NCI-H2029 treated with DMSO at 0.1 percent for 48 hours (cell line): Measurements from ENCODE around the gene IRS2.
A peak's percentile ranks its signal among the peaks of the same experiment; 100 is the strongest.

Experiments used
- DNase-seq: peaks from one replicate; lab custom pipeline; 2025; lab: John Stamatoyannopoulos, UW

IRS2 gene

DNA sequence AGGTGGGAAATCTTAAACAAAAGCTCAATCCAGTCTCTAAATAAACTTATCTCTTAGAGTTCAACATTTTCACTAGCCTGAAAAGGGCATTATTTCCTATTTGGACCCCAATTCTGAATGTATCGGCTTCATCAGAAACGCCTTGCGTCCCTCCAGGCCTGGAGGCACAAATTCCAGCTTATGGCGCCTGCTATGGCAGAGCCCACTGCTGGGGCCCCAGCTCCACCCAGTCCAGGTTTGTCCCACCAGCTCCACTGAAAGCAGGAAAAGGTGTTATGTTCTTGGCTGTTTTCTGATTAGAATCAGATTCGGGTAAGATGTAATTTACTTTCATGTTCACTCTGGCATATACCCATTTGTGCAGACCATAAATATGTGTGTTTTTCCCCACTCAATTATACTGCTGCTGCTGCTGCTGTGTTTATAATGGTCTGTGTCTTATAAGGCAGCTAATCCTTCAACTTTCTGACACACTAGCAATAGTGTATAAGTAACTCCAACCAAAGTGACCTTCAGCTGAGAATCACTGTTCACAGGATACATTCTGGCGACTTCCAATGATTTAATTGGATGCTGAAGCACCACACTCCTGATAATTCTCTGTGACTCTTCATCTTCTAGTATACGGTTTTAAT, 6.4 kb downstream of the IRS2 start:
- no peak for DNase-seq

DNA sequence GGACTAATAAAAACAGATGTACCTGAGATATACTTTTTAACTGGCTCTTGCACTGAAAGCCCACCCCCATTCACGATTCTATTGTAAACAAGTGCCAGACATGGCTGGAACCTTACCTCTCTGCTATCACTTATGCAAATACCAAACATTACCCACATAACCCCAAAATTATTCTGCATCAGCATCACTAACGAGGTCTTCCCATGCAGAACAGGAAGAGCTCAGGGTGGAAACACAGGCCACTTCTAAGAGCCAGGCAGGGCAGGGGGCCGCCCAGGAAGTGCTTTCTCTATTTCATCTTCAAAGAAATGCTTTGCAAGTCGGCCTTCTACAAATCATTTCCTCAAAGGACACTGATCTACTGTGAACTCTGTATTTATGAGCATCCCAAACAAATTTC, 7.3 kb downstream of the IRS2 start:
- no peak for DNase-seq

DNA sequence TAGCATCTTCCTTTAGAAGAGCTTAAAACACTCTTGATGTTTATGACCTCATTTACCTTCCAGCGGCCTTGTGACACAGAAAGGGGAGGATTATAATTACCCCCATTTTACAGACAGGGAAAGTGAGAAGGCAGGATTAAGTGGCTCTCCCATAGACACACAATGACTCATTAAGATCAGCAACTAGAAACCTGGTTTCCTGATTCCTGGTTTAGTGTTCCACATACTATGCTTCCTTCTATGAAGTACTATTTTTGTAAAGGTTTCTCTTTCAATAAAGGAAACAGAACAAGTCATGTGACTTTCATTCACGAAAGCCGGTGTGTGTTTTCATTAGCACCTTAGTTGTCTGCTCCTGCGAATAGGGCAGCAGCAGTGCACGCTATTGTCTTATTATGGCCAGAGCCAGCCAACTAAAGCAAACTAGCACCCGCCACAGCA, 8.3 kb downstream of the IRS2 start:
- peak; percentile 99 for DNase-seq

DNA sequence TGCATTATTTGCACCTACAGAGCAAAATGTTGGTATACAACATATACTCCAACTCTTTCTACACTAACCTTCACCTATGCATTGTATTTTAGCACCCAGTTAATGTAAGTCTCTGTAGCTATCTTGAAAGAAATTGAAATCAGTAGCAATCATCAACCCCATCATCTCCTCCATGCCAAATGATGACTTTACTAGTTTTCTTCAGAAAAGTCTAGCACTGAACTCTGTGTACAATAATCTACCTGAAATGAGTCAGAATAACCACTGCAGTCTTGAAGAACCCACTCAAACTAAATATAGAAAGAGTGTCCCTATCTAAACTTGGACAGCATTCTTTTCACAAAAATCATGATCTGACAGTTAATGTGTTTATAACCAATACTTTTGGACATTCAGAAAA, 9.8 kb downstream of the IRS2 start:
- no peak for DNase-seq

DNA sequence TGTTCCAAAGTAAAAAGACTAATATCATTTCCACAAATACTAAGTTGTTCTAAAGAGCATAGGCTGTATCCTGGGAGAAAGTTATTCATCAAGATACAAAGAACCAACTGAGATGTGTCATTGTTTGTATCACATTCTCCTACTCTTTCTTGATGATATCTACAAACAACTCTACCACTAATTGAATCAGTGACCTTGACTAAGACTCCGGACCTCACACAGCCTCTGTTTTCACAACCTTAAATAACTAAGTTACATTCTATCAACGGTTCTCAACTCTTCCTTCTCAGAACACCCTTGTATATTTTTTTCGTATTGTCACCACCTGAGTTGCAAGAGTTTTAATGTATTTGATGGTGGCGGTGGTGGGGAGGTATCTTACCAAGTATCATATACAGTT, 12.6 kb downstream of the IRS2 start:
- DNase-seq, result no peak

DNA sequence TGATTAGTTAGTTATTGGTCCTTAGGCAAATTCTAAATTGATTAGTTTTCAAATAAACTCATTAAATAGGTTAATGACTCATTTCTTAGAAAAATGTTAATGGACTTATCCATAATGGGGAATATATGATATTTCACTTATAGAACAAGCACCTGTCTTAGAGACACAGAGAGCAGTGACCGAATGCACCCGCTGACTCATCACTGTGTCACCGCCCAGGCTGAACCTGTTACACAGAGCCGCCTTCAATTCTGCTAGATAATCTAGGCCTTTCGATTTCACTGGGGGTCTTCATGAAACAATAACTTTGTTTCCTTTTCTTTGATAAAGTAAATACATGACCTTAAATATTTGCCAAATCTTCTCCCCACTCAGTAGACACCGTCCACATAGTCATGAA, 13.1 kb downstream of the IRS2 start:
- no peak for DNase-seq

DNA sequence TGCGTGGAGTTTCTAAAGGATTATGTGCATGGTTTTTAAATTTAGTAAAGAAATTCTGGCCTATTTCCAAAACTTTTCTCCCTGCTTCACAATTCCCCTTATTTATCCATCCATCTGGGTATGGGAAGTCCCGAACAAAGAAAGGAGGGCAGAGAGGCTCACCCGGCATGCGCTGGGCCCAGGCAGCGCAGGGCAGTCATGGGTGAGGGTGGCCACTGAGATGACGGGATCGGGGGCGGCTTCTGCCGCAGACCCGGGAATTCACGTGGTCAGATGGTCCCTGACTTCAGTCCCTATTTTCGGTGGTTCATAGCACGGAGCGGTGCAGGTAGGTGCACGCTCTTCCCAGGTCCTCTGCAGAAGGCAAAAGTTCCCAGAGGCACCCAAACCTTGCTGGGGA, 14.5 kb downstream of the IRS2 start:
- DNase-seq, result no peak

DNA sequence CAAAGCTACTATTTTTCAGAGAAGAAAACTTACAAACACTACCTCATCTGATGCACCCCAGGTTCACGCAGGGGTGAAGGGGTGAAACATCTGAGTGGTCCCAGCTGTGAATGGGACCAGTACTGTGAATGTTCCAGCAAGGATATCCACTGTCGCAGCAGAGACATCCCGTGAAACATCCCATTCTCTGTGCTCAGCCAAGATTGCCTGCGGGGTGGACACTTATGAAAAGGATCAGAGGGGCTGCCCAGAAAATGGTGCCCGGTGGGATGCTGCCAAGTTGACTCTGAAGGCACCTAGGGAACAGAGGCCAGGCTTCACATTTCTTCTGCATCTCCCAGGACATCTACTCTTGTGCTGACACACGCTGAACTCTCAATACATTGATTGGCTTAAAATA, 15.9 kb downstream of the IRS2 start:
- no peak for DNase-seq

DNA sequence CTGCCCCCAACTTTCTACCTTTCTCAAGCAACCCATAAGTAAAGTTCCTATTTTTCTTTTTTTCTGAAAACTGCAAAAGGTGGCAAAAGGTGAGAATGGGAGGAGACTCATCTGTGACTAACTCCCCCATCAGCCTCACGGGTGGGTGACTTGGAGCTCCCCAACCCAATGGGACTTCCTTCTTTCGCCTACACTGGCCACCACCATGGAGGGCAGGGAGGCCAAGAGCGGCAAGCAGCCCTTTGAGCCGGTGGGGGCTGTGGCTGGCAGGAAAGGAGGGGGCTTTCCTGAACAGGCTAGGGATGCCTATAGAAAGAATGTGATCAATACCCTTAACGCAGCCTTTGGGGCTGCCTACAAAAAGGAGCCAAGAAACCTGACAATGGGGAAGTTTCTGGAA, 16.5 kb downstream of the IRS2 start:
- no peak for DNase-seq

DNA sequence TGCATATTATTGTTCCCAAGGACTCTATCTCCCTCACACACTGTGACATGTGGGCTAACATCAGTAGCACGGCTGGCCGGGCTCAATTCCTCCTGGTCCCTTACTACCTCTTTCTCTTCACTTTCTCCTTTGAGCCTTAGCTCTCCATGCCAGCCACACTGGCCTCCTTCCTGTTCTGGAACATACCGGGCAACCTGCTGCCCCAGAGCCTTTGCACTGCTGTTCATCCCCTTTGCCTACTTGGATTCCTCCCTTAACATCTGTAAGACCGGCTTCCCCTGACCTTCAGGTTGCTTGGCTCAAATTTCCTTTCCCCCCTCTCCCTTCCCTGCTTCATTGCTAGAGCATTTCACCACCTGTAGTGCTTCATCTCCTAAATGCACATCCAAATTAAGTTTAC, 17.1 kb downstream of the IRS2 start:
- no peak for DNase-seq

DNA sequence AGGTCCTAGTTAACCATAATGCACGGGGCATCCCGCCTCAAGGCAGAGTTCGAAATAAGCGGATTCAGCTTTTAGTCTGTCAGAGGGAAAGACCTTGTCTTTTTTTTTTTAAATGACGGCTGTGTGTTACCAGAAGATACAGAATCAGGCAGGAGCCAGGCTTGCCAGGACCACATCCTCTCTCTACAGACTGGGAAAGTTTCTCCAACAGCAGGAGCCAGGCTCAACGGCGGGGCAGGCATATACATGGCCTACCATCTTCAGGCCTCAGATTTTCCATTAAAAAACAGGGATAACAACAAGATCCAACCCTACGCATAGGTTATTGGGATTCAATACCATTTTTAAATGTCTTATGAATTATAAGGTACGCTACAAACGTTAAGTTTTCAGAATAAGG, 17.8 kb downstream of the IRS2 start:
- no peak for DNase-seq

DNA sequence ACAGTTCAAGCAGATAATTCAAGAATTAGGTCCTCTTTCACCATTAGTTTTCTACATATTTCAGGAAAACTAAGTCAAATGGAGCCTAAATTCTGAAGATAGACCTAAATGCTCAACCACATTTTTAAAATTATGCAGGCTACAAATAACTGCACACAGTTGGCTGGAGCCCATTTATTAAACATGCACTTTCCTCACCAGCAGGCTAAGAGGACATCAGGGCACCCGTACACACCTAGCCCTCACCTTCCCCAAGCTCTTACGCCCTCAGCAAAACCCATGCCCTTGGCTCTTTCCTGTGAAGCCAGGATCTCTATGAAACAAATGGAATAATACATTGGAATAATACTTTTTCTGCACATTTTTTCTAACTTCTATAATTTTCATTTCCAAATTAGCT, 18.2 kb downstream of the IRS2 start:
- no peak for DNase-seq

DNA sequence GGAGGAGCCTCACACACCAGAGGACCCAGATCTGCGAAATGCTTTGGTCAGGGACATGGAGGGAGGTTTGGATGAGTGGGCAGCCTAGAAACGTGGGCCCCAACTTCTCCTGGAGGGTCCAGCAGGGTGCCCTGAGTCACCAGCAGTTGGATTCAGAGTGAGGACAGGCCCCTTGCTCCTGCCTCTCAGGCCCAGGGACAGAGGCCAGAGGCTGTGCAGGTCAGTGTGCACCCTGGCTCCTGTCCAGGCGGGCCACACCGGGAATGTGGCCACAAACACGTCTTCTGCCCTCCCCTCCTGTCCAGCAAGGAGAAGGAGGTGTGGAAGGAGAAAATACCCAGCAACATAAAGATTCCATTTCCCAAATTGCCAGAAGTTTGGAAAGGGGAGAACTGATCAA, 19.4 kb downstream of the IRS2 start:
- DNase-seq, result no peak

DNA sequence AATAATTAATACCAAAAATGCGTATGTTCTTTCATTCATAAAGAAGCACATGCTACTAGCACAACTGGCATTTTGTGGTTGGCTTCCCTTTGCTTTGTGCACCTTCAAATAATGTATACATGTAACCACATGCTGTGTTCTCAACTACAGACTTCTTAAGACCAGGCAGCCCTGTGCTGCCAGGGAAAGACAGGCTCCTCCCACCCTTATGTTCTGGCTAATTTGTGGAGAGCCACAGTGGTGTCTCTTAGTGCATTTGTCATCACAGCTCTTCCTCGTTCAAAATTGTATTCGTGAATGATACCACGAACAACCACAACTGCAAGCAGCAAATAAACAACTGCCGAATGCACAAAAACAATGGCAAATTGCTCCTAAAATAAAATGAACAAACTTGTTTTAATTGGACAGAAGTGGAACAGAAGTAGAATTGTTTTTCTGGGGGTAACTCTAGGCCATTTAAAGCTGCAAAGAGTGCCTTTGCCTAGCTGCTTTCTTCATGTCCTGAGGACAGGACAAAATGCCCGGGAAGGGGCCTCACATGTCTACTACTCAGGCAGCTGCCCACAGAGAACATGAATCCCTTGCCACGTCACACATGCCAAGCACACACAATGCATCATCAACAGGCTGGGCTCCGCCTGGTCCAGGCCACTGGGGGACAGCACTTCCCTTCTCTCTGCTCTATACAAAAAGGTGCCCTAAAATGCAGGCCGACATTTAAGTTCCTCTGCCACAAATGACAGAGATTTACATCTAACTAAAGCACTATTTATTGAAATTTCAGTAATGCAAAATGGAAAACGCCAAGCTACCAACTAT, 21.7 kb downstream of the IRS2 start:
- no peak for DNase-seq

DNA sequence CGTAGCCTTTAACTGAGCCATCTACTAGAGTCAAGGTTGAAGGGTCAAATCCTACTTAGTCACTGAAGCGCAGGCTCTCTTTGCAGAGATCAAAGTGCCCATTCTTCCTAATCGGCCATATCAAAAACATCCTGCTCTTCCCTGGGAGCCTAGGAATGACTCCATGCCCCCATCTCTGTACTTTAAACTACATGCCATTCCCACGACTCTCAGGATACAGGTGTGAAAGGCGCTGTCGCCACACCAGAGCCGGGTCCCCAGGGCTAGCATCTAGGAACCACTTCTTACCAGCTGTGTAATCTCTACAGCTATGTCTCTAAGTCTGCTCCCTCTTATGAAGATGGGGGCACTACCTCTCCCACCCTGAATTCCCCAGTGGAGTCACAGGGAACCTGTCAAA, 22.3 kb downstream of the IRS2 start:
- no peak for DNase-seq

DNA sequence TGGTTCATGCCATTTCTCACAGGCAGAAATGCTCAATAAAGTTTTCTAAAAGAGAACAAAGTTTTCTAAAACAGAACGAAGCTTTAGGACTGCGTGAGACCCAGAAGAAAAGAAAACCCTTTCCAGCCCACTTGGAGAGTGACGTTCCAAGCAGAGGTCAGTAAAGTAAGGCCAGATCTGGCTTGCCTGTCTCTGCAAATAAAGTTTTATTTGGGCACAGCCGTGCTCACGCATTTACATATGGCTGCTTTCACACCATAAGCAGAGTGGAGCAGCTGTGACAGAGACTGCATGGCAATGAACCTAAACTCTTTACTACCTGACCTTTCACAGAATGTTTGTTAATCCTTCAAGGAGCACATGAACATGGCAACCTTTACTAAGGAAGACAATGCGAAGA, 23.6 kb downstream of the IRS2 start:
- no peak for DNase-seq

DNA sequence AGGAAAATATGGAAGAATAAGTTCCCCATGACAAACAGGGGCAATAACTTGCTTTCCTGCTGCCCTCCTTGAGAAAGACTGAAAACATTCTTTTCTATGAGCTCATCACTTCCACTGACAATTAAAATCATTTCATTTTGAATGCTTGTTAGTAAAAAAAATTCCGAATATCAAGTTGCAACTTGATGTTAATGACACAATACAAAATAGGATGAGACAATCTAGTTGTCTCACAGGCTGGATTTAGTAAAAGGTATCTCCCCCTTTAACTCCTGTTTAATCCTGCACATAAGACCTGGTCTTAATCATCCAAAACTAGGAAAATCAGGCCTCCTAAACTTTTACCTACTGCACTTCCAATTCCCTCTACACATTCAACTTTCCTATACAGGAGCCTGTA, 24.7 kb downstream of the IRS2 start:
- DNase-seq, result no peak

DNA sequence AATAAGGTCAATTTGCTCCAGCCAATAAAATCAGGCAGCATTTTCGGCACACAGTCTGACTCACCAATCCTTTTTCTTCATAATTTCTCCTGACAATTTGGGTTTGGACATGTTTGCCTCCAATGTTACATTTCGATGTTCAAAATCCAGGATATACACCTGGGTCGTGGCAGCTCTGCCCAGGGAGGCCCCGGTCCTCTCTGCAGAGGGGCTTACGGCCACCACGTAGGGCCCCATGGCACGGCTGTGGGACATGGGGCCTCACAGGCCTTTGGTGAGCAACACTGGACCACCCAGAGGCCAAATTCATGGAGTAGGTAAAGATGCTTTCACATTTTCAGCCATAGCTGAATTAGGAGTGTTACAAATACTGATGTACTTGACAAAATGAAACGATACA, 25.4 kb downstream of the IRS2 start:
- no peak for DNase-seq

DNA sequence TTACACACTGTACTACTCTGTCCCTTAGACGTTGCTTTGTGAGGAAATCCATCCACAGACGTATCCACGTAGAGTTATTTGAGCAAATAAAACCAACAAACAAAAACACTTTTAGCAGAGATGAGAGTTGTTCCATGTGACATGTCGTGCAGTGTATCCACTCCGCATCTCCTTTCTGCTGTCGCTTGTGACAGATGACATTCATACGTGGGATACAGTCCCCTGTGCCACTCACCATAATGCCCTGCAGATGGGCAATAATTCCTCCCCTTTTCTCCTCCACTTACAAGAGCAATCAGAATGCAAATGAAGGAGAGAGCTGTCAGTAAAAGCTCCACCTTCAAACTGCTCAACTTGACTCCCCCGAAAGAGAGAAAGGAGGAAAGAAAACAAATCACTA, 26.0 kb downstream of the IRS2 start:
- DNase-seq, result no peak

DNA sequence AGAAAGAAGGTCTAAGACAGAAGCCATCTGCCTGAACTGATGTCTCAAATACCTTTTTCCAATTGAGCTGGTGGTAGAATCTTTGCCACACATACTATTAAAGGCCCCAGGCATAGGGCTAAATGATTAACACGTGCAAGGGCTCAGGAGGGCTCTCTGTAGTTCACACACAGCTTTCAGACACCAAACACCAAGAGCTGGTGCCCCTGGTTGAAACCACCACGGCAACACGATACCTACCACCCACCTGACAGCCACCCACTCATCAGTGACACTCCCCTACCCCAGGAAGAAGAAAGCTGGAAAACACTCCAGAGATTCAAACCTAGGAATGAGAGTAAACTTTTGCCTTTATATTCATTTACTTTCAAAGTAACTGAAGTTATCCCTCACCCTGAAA, 26.8 kb downstream of the IRS2 start:
- DNase-seq, result no peak

DNA sequence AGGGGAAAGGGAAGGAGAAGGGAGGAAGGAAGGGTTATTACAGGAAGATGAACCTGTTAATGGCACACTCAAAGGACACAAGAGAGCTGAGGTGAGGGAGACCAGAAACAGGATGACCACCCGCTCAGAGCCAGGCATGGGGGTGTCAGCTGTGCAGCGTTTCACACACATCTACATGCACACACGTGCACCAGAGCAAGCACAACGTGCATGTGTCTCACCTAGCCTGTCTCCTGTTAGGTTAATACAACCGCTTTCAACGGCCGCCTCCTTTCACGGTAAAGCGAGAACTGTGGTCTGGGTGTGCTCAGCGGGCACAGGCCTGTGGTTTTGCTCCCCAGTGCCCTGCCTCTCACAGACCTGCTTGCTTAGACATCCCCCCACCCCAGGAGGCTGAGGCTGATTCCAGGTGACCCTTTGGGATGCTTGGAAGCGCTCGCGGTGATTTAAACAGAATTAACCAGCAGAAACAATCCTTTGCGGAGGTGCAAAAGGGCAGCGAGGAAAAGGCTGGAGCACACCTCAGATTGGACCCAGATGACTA, 27.4 kb downstream of the IRS2 start:
- DNase-seq, result no peak

DNA sequence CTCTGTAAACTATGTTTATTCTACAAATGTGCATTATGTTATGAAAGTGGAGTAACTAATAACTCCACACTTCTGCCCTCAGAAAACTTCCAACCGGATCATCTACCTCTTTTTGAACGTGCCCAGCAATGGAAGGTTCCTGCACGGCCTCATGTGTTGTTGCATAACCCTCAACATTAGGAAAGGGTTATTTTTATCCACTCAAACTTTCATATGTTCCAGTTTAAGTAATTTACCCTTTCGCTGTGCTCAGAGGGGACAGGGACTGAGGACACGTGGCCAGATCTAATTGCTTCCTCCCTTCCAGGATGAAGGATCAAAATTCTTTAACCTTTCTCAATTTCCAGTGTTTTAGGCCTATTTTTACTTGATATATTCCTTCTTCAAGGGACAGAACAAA, 29.6 kb downstream of the IRS2 start:
- no peak for DNase-seq

DNA sequence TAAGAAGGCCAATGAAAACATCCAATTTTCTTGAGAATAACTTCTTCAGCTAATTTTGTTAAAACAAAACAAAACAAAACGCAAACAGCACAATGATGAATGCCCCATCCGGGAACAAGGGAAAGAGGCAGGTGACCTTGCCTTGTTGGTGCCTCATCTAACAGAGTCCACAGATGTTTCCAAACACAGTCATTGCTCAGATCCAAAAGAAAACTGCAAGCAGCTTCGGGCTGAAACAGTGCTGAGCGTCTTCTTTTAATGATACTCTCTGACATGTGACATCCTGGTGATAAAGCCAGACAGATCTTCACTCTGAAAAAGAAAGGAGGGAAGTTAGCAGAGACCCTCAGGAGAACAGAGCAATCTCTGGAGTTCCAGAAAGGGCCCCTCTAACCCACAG, 30.4 kb downstream of the IRS2 start:
- no peak for DNase-seq

DNA sequence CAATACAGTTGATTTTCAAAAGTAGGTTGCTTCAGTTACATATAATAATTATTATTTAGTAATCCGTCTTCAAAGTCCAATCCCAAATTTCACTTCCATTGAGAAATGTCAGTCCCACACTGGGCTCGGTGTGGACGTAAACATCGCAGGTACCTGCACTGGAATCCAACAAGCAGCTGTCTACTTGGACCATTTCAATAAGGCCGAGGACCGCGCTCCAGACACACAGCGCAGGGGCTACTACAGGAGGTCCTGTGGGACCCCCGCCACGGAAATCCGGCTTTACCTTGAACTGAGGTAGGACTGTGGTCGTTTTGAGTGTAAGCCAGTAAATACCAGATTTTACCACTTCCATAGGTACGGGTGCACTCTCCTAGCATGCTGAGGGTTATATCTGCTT, 30.8 kb downstream of the IRS2 start:
- no peak for DNase-seq
